Subcutaneous adipose tissue (tissue), 4 donors: ENCODE data around the gene SRGAP3. TPM values are rescaled to one million over a fixed set of nuclear protein-coding genes. Genes with fewer than 3 reads are reported as not detected.

Experiments used
- CTCF ChIP-seq: fragments of 450-650 bp; IDR thresholded peaks from one replicate; pipeline ENCODE4 v1.5.1; 2016; ENCODE audit warnings: low read depth, mild to moderate bottlenecking, control low read depth, antibody characterized with exemption, moderate library complexity
- total RNA-seq, 4 donors: library from RNA; depleted of rRNA; stranded (reverse); fragments of >200 nt; gene quantifications; one replicate each; pipeline ENCODE4 v1.1.0, GENCODE V29; 2016

Gene SRGAP3
- total RNA-seq, 4 donors from 2014 or later, result 1.6 to 14.1 (median 8.9) TPM

GRCh38 chr3:8997151-8997550, 252.3 kb downstream of the SRGAP3 start:
- TF ChIP-seq CTCF, result no peak

GRCh38 chr3:8996681-8997121, 252.7 kb downstream of the SRGAP3 start:
- TF ChIP-seq CTCF, result no peak

- TF ChIP-seq CTCF, result no peak
Measured at GRCh38 chr3:8996216-8996615, 253.2 kb downstream of the SRGAP3 start.

- TF ChIP-seq CTCF, result no peak
Measured at GRCh38 chr3:8994226-8994625, 255.2 kb downstream of the SRGAP3 start.

- no peak for TF ChIP-seq CTCF
Measured at GRCh38 chr3:8993331-8993730, 256.1 kb downstream of the SRGAP3 start.

GRCh38 chr3:8992854-8993253, 256.6 kb downstream of the SRGAP3 start:
- no peak for TF ChIP-seq CTCF

- TF ChIP-seq CTCF, result no peak
Measured at GRCh38 chr3:8992199-8992598, 257.2 kb downstream of the SRGAP3 start.
